Glomerular visceral epithelial cell (primary cell): ENCODE measurements around the gene PLAAT3.
"Not testable (repeated sequence)": the region's sequence is repeated elsewhere in the genome, so short reads cannot be mapped to it uniquely, and the experiment has no call there.

Experiments
- DNase-seq: peaks from one replicate; pipeline ENCODE4 v3.0.0-alpha.2; 2016; ENCODE audit errors: extremely low spot score

The PLAAT3 gene

DNA sequence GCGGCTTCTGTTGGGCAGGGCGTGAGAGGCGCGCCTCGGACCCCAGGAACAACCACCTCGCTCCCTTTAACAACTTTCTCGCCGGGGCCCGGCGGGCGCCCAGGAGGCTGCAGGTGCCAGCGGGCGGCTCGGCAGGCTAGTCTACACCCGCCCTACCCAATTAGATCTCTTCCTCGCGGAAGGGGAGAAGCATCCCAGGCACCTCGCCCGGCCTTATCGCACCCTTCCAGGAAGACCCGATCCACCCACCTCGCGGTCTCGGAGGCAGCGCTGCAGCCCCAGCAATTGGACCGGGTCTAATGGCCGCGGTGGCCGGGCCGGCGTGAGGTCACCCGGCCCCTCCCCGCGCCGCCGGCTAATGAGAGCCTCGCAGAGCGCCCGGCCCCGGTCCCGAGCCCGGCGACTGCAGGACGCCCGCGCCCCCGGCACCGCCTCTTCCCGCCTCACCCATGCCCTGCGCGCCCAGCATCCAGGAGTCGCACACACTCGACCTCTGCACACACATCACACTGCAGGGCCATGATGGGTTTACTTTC lies at the start of gene PLAAT3:
PLAAT3 (minus strand) TSS at position 298 of the 536 bp plus-strand sequence. CDS start 419 bp downstream, outside the sequence.
- DNase-seq, result peak; percentile 88

- DNase-seq, result peak; percentile 59
Observed at GRCh38 chr11:63663809-63664208, 49.6 kb upstream of the PLAAT3 start.

DNA sequence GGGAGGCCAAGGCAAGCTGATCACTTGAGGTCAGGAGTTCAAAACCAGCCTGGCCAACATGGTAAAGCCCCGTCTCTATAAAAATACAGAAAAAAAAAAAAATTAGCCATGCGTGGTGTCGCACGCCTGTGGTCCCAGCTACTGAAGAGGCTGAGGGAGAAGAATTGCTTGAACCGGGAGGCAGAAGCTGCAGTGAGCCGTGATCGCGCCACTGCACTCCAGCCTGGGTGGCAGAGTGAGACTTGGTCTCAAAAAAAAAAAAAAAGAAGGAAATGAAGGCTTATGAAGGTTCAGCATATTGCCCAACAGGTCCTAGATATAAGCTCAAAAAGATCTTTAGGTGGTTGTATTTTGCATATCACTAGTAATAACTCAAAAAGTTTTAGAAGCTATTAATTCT lies 46.7 kb upstream of the PLAAT3 start:
- DNase-seq, result no peak

DNA sequence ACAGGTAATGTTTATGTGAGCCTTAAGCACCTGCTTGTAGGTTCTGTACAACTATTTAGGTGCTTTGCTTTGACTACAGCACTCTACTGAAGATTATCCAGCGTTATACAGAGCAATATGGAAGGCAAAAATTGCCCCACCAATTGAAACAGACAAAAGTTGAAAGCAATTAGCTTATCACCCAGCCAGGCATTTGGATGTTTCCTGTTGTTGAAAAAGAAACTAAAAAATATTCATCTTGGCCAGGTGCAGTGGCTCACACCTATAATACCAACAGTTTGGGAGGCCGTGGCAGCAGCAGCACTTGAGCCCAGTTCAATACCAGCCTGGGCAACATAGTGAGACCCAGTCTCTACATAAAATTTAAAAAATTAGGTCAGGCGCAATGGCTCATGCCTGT lies 38.4 kb upstream of the PLAAT3 start:
- DNase-seq, result no peak

- no peak for DNase-seq
Observed at GRCh38 chr11:63643205-63643604, 29.0 kb upstream of the PLAAT3 start.

- DNase-seq, result no peak
Observed at GRCh38 chr11:63641727-63642126, 27.5 kb upstream of the PLAAT3 start.

DNA sequence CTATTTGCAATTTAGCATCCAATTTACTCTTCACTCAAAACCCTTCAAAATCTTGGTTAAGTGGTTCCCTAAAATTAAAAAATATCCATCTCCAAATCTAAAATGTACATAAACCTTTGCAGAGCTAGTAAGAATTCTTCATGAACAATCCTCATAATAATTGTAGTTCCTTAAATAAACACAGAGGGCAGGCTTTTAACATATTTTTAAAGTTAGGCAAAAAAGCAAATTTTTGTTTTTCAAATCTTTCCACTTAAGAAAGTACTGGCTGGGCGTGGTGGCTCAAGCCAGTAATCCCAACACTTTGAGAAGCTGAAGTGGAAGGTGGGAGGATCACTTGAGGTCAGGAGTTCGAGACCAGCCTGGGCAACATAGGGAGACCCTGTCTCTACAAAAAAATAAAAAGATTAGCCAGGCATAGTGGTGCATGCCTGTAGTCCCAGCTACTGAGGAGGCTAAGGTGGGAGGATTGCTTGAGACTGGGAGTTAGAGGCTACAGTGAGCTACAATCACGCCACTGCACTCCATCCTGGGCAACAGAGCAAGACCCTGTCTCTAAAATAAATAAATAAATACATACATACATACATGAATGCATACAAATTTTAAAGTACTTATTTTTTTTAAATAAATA lies 25.1 kb upstream of the PLAAT3 start:
- DNase-seq, result no peak

DNA sequence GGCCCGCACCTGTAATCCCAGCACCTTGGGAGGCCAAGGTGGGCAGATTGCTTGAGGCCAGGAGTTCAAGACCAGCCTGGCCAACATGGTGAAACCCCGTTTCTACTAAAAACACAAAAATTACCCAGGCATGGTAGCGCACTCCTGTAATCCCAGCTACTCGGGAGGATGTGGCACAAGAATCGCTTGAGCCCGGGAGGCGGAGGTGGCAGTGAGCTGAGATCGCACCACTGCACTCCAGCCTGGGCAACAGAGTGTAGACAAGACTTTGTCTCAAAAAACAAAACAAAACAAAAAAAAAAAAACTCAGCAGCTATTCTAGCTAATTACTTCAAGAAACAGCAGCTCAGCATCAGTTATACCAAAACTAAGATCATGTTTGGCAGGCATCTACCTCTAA lies 24.2 kb upstream of the PLAAT3 start:
- not testable (repeated sequence) for DNase-seq

GRCh38 chr11:63635762-63636465 lies 21.7 kb upstream of the PLAAT3 start:
- peak; percentile 68 for DNase-seq

DNA sequence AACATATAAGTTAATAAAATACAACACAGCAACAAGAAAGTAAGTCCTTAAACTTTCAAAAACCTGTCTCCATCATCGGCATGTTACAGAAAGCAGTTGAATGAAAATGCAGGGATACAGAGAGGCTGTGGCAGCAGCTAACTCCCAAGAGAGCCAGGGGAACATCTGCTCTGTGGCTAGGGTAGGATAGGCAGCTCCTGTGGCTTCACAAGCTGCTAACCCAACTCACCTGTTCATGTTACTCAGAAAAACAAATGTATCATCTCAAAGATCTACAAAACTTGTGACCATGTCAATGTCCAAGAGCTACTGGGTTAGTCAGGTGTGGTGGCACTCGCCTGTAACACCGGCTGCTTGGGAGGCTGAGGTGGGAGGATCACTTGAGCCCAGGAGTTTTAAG lies 15.2 kb upstream of the PLAAT3 start:
- no peak for DNase-seq

DNA sequence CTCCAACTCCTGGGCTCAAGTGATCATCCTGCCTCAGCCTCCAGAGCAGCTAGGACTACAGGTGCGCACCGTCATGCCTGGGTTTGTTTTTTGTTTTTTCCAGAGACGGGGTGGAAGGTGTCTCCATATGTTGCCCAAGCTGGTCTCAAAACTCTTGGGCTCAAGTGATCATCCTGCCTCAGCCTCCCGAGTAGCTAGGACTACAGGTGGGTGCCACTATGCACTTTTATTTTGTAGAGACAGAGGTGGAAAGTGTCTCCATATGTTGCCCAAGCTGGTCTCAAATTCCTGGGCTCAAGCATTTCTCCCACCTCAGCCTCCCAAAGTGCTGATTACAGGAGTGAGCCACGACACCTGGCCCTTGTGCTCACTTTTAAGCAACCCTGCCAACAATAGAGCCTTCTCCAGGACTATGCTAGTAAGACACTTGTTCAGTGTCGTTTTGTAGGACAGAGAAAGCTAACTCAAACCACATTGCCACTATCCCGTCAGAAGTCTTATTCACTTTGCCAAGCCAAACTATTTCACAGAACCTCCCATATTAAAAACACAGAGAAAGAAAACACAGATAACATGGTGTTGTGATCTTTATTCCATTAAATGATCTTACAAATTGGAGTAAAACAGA lies 9.4 kb upstream of the PLAAT3 start:
- DNase-seq, result no peak

DNA sequence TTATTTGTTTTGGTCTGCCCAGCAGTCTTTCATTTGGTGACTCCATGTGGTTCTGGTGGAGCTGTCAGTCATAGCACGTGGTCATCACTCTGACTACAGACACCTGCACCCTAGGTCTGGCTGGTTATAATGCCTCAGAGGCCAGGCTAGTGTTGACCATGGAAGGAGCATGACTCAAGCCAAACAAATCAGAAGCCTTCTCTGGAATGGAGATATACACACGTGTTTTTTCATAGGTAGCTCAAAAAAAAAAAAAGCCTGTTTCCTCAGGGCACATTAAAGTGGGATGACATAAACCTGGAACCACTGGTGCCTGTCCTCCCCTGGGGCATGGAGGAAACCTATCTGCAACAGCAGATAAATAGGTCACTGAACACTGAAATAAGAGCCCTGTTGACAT lies 8.1 kb upstream of the PLAAT3 start:
- no peak for DNase-seq

GRCh38 chr11:63621071-63621470 lies 6.8 kb upstream of the PLAAT3 start:
- no peak for DNase-seq

GRCh38 chr11:63619967-63620366 lies 5.7 kb upstream of the PLAAT3 start:
- DNase-seq, result no peak

DNA sequence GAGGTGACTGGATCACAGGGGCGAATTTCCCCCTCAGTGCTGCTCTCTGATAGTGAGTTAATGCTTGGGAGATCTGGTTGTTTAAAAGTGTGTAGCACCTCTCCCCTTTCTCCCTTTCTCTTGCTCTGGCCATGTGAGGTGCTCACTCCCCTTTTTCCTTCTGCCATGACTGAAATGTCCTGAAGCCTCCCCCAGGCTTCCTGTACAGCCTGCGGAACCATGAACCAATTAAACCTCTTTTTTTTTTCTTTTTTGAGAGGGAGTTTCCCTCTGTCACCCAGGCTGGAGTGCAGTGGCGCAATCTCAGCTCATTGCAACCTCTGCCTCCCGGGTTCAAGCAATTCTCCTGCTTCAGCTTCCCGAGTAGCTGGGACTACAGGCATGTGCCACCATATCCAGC lies 3.5 kb upstream of the PLAAT3 start:
- not testable (repeated sequence) for DNase-seq

DNA sequence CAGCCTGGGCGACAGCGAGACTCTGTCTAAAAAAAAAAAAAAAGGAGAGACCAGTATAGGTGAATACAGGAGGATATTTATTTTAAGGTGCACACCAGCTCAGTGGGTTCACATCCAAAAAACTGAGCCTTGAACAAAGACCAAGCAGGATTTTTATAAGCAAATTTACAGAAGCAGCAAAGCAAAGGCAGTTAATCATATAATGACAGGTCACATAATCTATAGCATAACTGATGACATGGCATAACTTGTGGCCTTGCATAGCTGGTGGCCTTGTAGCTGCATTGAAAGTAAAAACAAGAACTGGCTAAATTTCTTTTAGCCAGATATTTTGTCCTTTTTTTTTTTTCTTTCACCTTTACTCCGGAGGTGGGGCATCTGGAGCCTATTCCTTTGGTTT lies 2.7 kb upstream of the PLAAT3 start:
- DNase-seq, result no peak

DNA sequence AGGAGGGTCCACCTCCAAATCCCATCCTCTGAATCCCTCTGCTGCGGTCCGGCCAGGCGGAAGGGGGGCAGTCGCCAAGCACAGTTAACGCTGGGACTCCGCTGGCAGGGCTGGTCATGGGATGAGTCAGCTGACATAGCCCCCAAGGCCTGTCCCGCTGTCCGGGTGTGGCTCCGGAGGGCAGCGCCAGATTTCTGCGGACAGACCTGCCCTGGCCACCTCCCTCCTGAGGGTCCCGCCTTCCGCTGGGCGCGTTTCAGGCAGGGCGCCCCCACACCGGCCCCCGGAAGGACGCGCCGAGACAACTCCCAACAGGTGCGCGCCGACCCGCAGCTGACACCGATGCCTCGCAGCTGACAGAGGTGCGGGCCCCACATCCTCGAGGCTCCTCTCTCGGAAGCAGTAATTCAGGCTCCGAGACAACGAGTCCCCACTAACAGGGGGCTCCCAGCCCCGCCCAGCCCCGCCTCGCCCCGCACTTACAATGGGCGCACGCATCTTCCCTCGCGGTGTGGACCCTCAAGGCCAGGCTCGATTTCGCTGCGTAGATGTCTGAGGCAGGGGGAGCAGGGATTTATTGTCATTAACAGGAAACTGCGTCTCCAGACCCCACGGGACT lies 607 bp downstream of the PLAAT3 start:
- DNase-seq, result peak; percentile 73

- DNase-seq, result no peak
Observed at GRCh38 chr11:63612181-63612580, 2.1 kb downstream of the PLAAT3 start.

- no peak for DNase-seq
Observed at GRCh38 chr11:63611395-63611747, 2.9 kb downstream of the PLAAT3 start.

GRCh38 chr11:63610604-63611394 lies 3.4 kb downstream of the PLAAT3 start:
- no peak for DNase-seq

DNA sequence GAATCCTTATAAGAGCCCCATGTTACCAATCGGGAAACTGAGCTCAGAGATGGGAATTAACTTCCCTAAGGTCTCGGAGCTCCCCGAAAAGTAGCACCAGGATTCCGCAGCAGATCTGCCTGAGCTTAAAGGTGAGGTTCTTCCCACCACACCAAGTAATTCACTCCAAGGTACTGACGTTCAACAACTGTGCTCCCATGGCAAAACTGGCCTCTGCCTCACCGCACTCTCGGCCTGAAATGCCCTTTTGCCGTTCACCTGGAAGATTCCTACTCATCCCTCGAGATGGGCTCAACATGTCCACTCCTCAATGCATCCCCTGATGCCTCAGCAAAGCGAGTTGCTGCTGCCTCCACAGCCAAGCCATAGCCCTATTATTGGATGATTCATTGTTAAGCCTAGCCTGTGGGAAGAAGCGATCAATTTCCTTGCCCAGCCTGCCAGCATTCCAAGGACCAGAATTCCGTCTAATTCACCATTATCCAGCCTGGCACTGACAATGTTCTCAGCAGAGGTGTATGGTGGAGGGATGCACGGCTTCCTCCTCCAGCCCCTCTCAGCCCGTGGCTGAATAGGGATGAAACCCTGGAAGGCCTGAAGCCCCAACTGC lies 4.2 kb downstream of the PLAAT3 start:
- DNase-seq, result no peak
